SK-N-SH treated with all-trans-retinoic acid at 6 μM for 48 hours (cell line): Measurements from ENCODE around the gene JARID2.

ENCODE experiments used
- CREB5 ChIP-seq: fragments of 250-450 bp; sonication (Bioruptor Pico); IDR thresholded peaks from 2 replicates; pipeline ENCODE4 v1.5.1; 2020; ENCODE audit warnings: low read depth, mild to moderate bottlenecking, moderate library complexity
- GLIS3 ChIP-seq: fragments of 250-450 bp; sonication (Bioruptor Pico); IDR thresholded peaks from 2 replicates; pipeline ENCODE4 v1.5.0; 2020; ENCODE audit warnings: mild to moderate bottlenecking, moderate library complexity
- PATZ1 ChIP-seq: fragments of 250-450 bp; sonication (Bioruptor Pico); IDR thresholded peaks from 2 replicates; pipeline ENCODE4 v1.8.0; 2020; ENCODE audit warnings: mild to moderate bottlenecking, moderate library complexity, borderline replicate concordance
- PPARA ChIP-seq: fragments of 250-450 bp; sonication (Bioruptor Pico); IDR thresholded peaks from 2 replicates; pipeline ENCODE4 v1.5.0; 2020; ENCODE audit warnings: mild to moderate bottlenecking, borderline replicate concordance
- RARB ChIP-seq: fragments of 250-450 bp; sonication (Bioruptor Pico); IDR thresholded peaks from 2 replicates; pipeline ENCODE4 v1.8.0; 2021; ENCODE audit warnings: mild to moderate bottlenecking, moderate library complexity
- SNAI2 ChIP-seq: fragments of 250-450 bp; sonication (Bioruptor Pico); IDR thresholded peaks from 2 replicates; pipeline ENCODE4 v1.5.0; 2020; ENCODE audit warnings: mild to moderate bottlenecking, moderate library complexity
- ZC3H10 ChIP-seq: fragments of 250-450 bp; sonication (Bioruptor Pico); IDR thresholded peaks from 2 replicates; pipeline ENCODE4 v1.5.1; 2021; ENCODE audit warnings: mild to moderate bottlenecking, moderate library complexity
- ZFP30 ChIP-seq: fragments of 450-650 bp; formaldehyde crosslinking; IDR thresholded peaks from 2 replicates; pipeline ENCODE4 v1.5.0; 2022; ENCODE audit warnings: mild to moderate bottlenecking, moderate library complexity
- ZNF8 ChIP-seq: fragments of 450-650 bp; formaldehyde crosslinking; IDR thresholded peaks from 2 replicates; pipeline ENCODE4 v1.5.0; 2020; ENCODE audit warnings: mild to moderate bottlenecking, moderate library complexity

- TF ChIP-seq PPARA (CRISPR knock-in tag) (no peak), RARB (no peak), PATZ1 (CRISPR knock-in tag) (no peak), ZFP30 (CRISPR knock-in tag) (no peak), ZNF8 (CRISPR knock-in tag) (no peak), ZC3H10 (CRISPR knock-in tag) (no peak), GLIS3 (no peak), CREB5 (CRISPR knock-in tag) (no peak), SNAI2 (no peak)
Observed at GRCh38 chr6:15392182-15392581, 146.3 kb downstream of the JARID2 start.
